ENCODE data around the gene OSMR. TPM values are rescaled to one million over a fixed set of nuclear protein-coding genes. Genes with fewer than 3 reads are reported as not detected.

The OSMR gene
- total RNA-seq, 1 donor from 2014 or later, result 0.58 TPM

GRCh38 chr5:38831117-38831516, 14.7 kb upstream of the OSMR start:
- Histone ChIP-seq H3K79me2 (ENCODE audit: low read depth) (no peaks in the 10 kb centered on the region), H3K27me3 (no peaks in the 10 kb centered on the region), H4K20me1 (ENCODE audit: low read depth) (no peaks in the 10 kb centered on the region), H2AFZ (replicated peaks) (no peak overlapping the region), H3K4me2 (no peak overlapping the region), H3K4me3 (no peak overlapping the region), H3K9me3 (ENCODE audit: low read depth) (no peaks in the 10 kb centered on the region), H3F3A (ENCODE audit: low read depth) (peaks cover 8% of the 10 kb centered on the region), H3K4me1 (peaks cover 7% of the 10 kb centered on the region), H3K36me3 (no peaks in the 10 kb centered on the region), H3K27ac (no peak overlapping the region), H3K9ac (no peak overlapping the region)
- Mint-ChIP-seq H3K4me3 (no peak overlapping the region), H3K36me3 (no peaks in the 10 kb centered on the region), H3K4me1 (peaks cover 11% of the 10 kb centered on the region), H3K27me3 (ENCODE audit: insufficient read depth, low read depth) (peaks cover 6% of the 10 kb centered on the region), H3K27ac (no peak overlapping the region), H3K9me3 (no peaks in the 10 kb centered on the region)
- no peak for DNase-seq (ENCODE audit: low spot score)
- TF ChIP-seq CTCF (IDR thresholded peaks at IDR 0.05) (no peak), EZH2 (IDR thresholded peaks at IDR 0.05) (no peak), EZH2phosphoT487 (IDR thresholded peaks at IDR 0.05) (no peak)

- Histone ChIP-seq H3K4me1 (peaks cover 7% of the 10 kb centered on the region), H3F3A (ENCODE audit: low read depth) (peaks cover 9% of the 10 kb centered on the region), H2AFZ (replicated peaks) (no peak overlapping the region), H3K27me3 (no peaks in the 10 kb centered on the region), H3K9me3 (ENCODE audit: low read depth) (no peaks in the 10 kb centered on the region), H4K20me1 (ENCODE audit: low read depth) (no peaks in the 10 kb centered on the region), H3K9ac (no peak overlapping the region), H3K4me2 (no peak overlapping the region), H3K27ac (no peak overlapping the region), H3K36me3 (no peaks in the 10 kb centered on the region), H3K4me3 (no peak overlapping the region), H3K79me2 (ENCODE audit: low read depth) (no peaks in the 10 kb centered on the region)
- Mint-ChIP-seq H3K4me3 (no peak overlapping the region), H3K9me3 (no peaks in the 10 kb centered on the region), H3K27me3 (ENCODE audit: insufficient read depth, low read depth) (peaks cover 6% of the 10 kb centered on the region), H3K36me3 (no peaks in the 10 kb centered on the region), H3K4me1 (peaks cover 3% of the 10 kb centered on the region), H3K27ac (no peak overlapping the region)
- TF ChIP-seq CTCF (IDR thresholded peaks at IDR 0.05) (peak; percentile 63), EZH2 (IDR thresholded peaks at IDR 0.05) (no peak)
- DNase-seq (ENCODE audit: low spot score), result peak; percentile 71
Measured at GRCh38 chr5:38831909-38832308, 13.9 kb upstream of the OSMR start.

- H3K9me3 Mint-ChIP-seq, result no peaks in the 10 kb centered on the region
- Histone ChIP-seq H2AFZ (replicated peaks) (no peak overlapping the region), H3K9ac (no peak overlapping the region), H3K79me2 (ENCODE audit: low read depth) (no peaks in the 10 kb centered on the region), H3K27me3 (no peaks in the 10 kb centered on the region), H3K4me1 (peaks cover 7% of the 10 kb centered on the region), H3K27ac (no peak overlapping the region), H3K4me3 (no peak overlapping the region), H3F3A (ENCODE audit: low read depth) (peaks cover 9% of the 10 kb centered on the region), H3K4me2 (no peak overlapping the region), H4K20me1 (ENCODE audit: low read depth) (no peaks in the 10 kb centered on the region), H3K36me3 (no peaks in the 10 kb centered on the region), H3K9me3 (ENCODE audit: low read depth) (no peaks in the 10 kb centered on the region)
- DNase-seq (ENCODE audit: low spot score), result no peak
- peaks cover 4% of the 10 kb centered on the region for H3K27me3 Mint-ChIP-seq (ENCODE audit: insufficient read depth, low read depth)
- H3K4me3 Mint-ChIP-seq, result no peak overlapping the region
- no peak overlapping the region for H3K27ac Mint-ChIP-seq
- TF ChIP-seq EZH2phosphoT487 (IDR thresholded peaks at IDR 0.05) (no peak), CTCF (IDR thresholded peaks at IDR 0.05) (no peak), EZH2 (IDR thresholded peaks at IDR 0.05) (no peak)
- no peaks in the 10 kb centered on the region for H3K36me3 Mint-ChIP-seq
- peaks cover 3% of the 10 kb centered on the region for H3K4me1 Mint-ChIP-seq
Measured at GRCh38 chr5:38832810-38833209, 13.0 kb upstream of the OSMR start.
